Activated T-helper 1 cell treated with Interleukin-2 at 50 U/mL for 16 hours (primary cell): Measurements from ENCODE around the gene MERTK.
"Not testable (repeated sequence)": the region's sequence is repeated elsewhere in the genome, so short reads cannot be mapped to it uniquely, and the experiment has no call there.

Experiments
- DNase-seq: peaks from one replicate; pipeline ENCODE4 v3.0.0-alpha.2; 2020; ENCODE audit warnings: low read depth

Gene MERTK

GRCh38 chr2:112047537-112048235 is 149.3 kb downstream of the MERTK start:
- no peak for DNase-seq

GRCh38 chr2:112048236-112048592 is 149.8 kb downstream of the MERTK start:
- no peak for DNase-seq

DNA sequence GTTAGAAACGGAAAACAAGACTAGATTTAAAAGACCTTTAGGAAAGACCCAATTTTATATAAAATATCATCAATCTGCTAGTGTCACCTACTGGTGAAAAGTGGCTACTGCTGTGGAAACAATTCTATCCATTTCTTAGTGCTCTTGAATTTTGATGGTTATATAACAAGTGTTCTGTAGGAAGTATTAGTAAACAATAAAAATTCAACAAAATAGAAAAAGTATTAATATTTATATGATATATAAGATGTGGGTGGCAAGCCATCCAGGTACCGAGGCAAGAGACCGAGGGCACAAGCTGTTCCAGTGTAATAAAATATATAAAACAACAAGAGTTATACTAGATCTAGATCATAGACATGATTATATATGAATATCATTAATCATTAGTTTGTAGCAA is 150.5 kb downstream of the MERTK start:
- DNase-seq = no peak

DNA sequence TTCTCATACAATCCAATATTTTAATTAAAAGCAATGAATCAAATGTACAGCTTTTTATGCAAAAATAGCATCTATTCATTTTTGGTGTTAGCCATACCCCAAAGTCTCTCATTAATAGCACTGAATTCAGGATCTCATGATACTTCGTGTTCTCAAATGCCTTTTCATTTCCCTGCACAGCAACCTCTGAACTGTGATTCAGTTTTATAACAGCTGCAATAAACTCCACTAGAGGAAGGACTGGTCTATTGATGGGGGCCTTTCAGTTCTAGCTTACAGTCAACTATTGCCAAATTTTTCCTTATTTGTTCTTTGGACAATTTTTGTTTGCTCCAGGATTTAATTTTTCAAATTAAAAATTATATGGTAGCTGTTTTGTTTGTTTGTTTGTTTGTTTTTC is 151.9 kb downstream of the MERTK start:
- no peak for DNase-seq

- DNase-seq = peak; percentile 92
Observed at GRCh38 chr2:112053917-112054846, 155.8 kb downstream of the MERTK start.

DNA sequence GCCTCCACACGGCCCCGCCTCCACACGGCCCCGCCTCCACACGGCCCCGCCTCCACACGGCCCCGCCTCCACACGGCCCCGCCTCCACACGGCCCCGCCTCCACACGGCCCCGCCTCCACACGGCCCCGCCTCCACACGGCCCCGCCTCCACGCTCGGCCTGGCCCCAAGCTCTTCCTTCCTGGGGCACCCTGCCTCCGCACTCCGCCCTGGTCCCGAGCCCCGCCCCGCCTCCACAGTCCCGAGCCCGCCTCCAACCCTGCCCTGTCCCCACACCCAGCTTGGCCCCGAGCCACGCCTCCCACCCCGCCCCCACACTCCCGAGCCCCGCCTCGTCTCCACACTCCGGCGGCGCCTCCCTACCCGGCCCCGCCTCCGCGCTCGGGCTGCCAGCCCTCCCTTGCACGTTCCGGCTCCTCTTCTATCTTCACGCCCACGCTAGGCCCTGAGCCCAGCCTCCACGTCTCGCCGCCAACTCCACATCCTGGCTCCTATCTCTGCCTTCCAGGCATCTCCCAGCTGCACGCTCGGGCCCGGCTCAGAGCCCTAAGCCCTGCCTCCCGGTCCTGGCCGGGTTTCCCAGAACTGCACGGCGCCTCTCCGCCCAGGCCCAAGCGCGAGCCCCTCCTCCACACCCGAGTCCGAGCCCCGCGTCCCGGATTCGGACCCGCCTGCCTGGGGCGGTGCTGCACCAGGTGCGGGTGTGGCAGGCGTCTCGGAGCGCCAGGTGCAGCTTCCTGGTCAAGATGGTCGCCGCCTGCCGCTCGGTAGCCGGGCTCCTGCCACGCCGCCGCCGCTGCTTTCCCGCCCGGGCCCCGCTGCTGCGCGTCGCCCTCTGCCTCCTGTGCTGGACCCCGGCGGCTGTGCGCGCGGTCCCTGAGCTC is 156.7 kb downstream of the MERTK start, which contains the start of gene TMEM87B:
Gene TMEM87B, plus strand, starts transcription at position 423 of the 883 bp plus-strand sequence. Its CDS starts 323 bp downstream, at position 746.
- peak; percentile 97 for DNase-seq

DNA sequence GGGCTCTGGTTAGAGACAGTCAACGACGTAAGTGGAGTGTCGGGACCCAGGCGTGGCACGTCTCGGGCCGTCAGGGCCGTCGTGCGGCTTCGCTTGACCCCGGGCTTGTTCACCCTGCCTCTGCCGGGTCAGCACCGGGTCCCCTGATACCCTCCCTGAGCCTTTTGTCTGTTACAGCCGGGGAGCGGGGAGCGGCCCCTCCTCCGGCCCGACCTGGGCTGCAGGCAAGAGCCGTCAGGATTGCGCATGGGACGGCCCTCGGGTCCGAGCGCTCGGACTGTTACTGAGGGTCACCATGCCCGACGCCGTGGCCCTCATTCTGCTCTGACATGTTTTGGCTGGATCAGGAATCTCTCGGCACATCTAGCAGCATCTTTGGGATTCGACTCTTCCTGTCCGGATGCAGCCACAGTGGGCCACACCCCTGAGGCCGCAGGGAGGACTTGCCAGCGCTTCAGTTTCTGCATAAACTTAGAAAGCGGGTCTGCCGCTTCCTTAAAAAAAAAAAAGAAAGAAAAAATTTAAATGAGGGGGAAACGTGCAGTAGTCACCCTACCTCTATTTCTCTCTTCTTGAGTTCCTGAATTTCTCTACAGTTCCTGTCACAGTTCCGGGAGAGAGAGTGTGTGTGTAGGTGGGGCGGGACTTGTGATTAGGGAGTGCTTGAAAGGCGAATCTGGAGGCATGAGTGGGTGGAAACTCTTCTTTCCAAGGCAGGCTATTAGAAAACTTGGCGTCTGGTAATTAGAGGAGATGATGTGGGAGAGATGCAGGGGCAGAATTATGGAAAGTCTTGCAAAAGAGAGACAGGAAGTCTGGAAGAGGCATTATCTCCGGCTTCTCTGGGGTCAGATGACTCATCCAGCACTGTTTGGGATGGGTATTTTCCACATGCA is 157.6 kb downstream of the MERTK start:
- peak; percentile 12 for DNase-seq

DNA sequence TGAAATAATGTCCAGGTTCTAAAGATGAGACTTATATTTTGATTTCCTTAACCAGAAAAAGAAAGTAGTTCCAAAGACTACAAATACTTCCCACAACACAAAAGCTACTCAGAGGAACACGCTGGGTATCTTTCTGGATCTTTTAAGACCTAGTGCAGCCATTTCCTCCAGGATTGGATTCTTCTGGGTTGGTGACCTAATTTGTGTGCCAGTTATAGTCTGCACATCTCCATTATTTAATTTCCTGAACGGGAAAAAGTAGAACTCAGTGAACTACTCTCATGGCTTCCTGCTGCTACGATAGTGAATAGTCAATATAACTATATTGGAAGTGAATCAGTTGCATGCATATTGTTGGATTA is 158.2 kb downstream of the MERTK start:
- DNase-seq = no peak

GRCh38 chr2:112059671-112060070 is 161.3 kb downstream of the MERTK start:
- DNase-seq = no peak

GRCh38 chr2:112061299-112061698 is 162.9 kb downstream of the MERTK start:
- DNase-seq = no peak

GRCh38 chr2:112061840-112062239 is 163.4 kb downstream of the MERTK start:
- no peak for DNase-seq

- no peak for DNase-seq
Observed at GRCh38 chr2:112062894-112063293, 164.5 kb downstream of the MERTK start.

GRCh38 chr2:112065486-112065885 is 167.1 kb downstream of the MERTK start:
- no peak for DNase-seq

DNA sequence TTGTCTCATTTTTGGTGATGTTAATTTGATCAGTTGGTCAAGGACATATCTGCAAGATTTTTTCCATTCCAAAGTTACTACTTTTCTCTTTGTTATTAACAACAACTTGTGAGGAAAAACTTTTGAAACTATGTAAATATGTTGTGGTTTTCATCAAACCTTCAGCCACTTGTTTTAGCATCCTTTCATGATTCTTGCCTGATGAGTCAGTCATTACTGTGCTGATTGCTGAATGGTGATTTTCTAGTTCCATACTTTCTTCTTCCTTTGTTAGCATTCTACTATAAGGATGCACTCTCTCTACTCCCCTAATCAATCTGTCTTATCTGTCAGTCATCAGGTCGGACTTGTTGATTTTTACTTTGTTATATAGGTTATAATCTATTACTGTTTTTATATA is 167.6 kb downstream of the MERTK start:
- DNase-seq = no peak

DNA sequence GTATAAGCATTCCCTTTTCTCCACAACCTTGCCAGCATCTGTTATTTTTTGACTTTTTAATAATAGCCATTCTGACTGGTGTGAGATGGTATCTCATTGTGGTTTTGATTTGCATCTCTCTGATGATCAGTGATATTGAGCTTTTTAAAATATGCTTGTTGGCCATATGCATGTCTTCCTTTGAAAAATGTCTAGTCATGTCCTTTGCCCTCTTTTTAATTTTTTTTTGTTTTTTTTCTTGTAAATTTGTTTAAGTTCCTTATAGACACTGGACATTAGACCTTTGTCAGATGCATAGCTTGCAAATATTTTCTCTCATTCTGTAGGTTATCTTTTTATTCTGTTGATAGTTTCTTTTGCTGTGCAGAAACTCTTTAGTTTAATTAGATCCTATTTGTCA is 171.4 kb downstream of the MERTK start:
- not testable (repeated sequence) for DNase-seq

GRCh38 chr2:112073875-112074274 is 175.5 kb downstream of the MERTK start:
- no peak for DNase-seq

DNA sequence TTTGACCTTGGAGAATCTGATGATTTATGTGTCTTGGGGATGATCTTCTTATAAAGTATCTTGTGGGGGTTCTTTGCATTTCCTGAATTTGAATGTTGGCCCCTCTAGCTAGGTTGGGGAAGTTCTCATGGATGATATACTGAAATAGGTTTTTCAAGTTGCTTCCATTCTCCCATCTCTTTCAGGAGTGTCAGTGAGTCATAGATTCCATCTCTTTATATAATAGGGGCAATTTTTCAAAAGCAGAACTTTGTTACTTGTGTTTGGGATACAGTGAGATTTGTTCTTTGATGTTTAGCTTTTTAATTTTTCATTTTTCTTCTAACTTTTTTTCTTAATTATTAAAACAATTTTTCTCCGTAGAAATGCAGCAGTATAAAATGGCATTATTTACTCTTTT is 176.1 kb downstream of the MERTK start:
- DNase-seq = no peak

- DNase-seq = no peak
Observed at GRCh38 chr2:112075490-112076260, 177.3 kb downstream of the MERTK start.

- DNase-seq = no peak
Observed at GRCh38 chr2:112077814-112078213, 179.4 kb downstream of the MERTK start.
